Measurements from ENCODE around the gene DPP6.

Gene DPP6

GRCh38 chr7:154695836-154696235, 643.6 kb downstream of the DPP6 start:
- no peak for TF ChIP-seq POU2F2 (IDR thresholded peaks at IDR 0.05; ENCODE audit: low read depth, low read length)
- no peak for TF ChIP-seq POLR2AphosphoS5 (IDR thresholded peaks at IDR 0.05; ENCODE audit: low read depth, low read length)
- TF ChIP-seq POLR2A (IDR thresholded peaks at IDR 0.05; ENCODE audit: low read depth, low read length): no peak
- DNase-seq (ENCODE audit: insufficient read length, low spot score) (no peak), FAIRE-seq (no peak)

DNA sequence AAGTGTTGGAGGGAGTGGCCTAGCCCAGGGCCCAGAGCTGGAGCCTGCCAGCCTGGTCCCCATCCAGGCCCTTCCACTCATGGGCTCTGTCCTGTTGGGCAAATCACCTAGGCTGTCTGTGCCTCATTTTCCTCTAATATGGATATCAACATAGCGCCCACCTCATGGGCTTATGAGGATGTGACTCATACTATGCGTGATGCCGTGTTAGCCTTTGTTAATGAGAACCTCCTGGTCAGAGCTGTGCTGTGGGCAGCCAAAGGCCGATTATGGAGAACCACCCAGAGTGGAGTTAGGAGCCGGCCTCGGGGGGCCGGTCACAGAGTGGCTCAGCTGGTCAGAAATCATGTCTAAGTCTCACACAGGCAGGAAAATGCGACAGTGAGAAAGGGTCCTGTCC, 644.4 kb downstream of the DPP6 start:
- FAIRE-seq (no peak), DNase-seq (ENCODE audit: insufficient read length, low spot score) (no peak)
- no peak for TF ChIP-seq TAF1 (IDR thresholded peaks at IDR 0.05; ENCODE audit: low read depth, low read length)
- TF ChIP-seq SPI1 (IDR thresholded peaks at IDR 0.05; ENCODE audit: low read depth, low read length): no peak
- TF ChIP-seq POLR2AphosphoS5 (IDR thresholded peaks at IDR 0.05; ENCODE audit: low read depth, low read length): no peak
- TF ChIP-seq POLR2A (IDR thresholded peaks at IDR 0.05; ENCODE audit: low read depth, low read length): no peak
- no peak for TF ChIP-seq POU2F2 (IDR thresholded peaks at IDR 0.05; ENCODE audit: low read depth, low read length)
- TF ChIP-seq PAX5 (IDR thresholded peaks at IDR 0.05; ENCODE audit: insufficient read depth, low read length, severe bottlenecking): no peak

GRCh38 chr7:154698726-154699291, 646.6 kb downstream of the DPP6 start:
- DNase-seq (ENCODE audit: insufficient read length, low spot score) (peak; percentile 39), FAIRE-seq (no peak)
- TF ChIP-seq POU2F2 (IDR thresholded peaks at IDR 0.05; ENCODE audit: low read depth, low read length) (no peak), POLR2A (IDR thresholded peaks at IDR 0.05; ENCODE audit: low read depth, low read length) (no peak), POLR2AphosphoS5 (IDR thresholded peaks at IDR 0.05; ENCODE audit: low read depth, low read length) (no peak), SPI1 (IDR thresholded peaks at IDR 0.05; ENCODE audit: low read depth, low read length) (no peak), TAF1 (IDR thresholded peaks at IDR 0.05; ENCODE audit: low read depth, low read length) (no peak), PAX5 (IDR thresholded peaks at IDR 0.05; ENCODE audit: insufficient read depth, low read length, severe bottlenecking) (no peak)

- FAIRE-seq (no peak), DNase-seq (ENCODE audit: insufficient read length, low spot score) (no peak)
- TF ChIP-seq PAX5 (IDR thresholded peaks at IDR 0.05; ENCODE audit: insufficient read depth, low read length, severe bottlenecking): no peak
- TF ChIP-seq SPI1 (IDR thresholded peaks at IDR 0.05; ENCODE audit: low read depth, low read length): no peak
- TF ChIP-seq POLR2AphosphoS5 (IDR thresholded peaks at IDR 0.05; ENCODE audit: low read depth, low read length): no peak
These were observed 647.2 kb downstream of the DPP6 start for GRCh38 chr7:154699417-154699816.

- DNase-seq (ENCODE audit: insufficient read length, low spot score): no peak
- no peak for TF ChIP-seq POLR2A (IDR thresholded peaks at IDR 0.05; ENCODE audit: low read depth, low read length)
- no peak for TF ChIP-seq TAF1 (IDR thresholded peaks at IDR 0.05; ENCODE audit: low read depth, low read length)
- no peak for TF ChIP-seq SPI1 (IDR thresholded peaks at IDR 0.05; ENCODE audit: low read depth, low read length)
- TF ChIP-seq PAX5 (IDR thresholded peaks at IDR 0.05; ENCODE audit: insufficient read depth, low read length, severe bottlenecking): no peak
- TF ChIP-seq POU2F2 (IDR thresholded peaks at IDR 0.05; ENCODE audit: low read depth, low read length): no peak
- no peak for TF ChIP-seq POLR2AphosphoS5 (IDR thresholded peaks at IDR 0.05; ENCODE audit: low read depth, low read length)
- FAIRE-seq: no peak
These were observed 657.8 kb downstream of the DPP6 start for GRCh38 chr7:154709840-154710520.

DNA sequence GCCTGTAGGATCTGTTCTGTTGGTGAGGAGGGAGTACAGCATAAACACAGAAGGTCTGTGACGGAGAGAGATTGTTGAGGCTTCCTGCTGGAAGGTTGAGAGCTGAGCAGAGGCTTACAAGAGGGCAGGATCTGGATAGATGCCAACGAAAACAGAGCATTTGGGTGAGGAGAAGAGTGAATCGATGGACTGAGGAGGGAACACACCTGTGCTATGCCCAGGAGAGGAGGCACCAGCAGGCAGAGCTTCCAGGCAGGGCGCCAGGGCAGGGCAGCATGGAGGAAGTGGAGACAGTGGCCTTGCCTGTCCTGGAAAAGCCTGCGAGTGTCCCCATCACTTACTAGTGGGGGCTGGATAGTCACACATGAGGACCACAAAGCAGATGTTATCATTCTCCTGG, 667.8 kb downstream of the DPP6 start:
- FAIRE-seq: no peak
- no peak for DNase-seq (ENCODE audit: insufficient read length, low spot score)
- TF ChIP-seq POLR2AphosphoS5 (IDR thresholded peaks at IDR 0.05; ENCODE audit: low read depth, low read length) (no peak), SPI1 (IDR thresholded peaks at IDR 0.05; ENCODE audit: low read depth, low read length) (no peak)

GRCh38 chr7:154721086-154721485, 668.9 kb downstream of the DPP6 start:
- TF ChIP-seq POLR2AphosphoS5 (IDR thresholded peaks at IDR 0.05; ENCODE audit: low read depth, low read length) (no peak), SPI1 (IDR thresholded peaks at IDR 0.05; ENCODE audit: low read depth, low read length) (no peak), PAX5 (IDR thresholded peaks at IDR 0.05; ENCODE audit: insufficient read depth, low read length, severe bottlenecking) (no peak)
- DNase-seq (ENCODE audit: insufficient read length, low spot score) (no peak), FAIRE-seq (no peak)

GRCh38 chr7:154726368-154726767, 674.2 kb downstream of the DPP6 start:
- TF ChIP-seq PAX5 (IDR thresholded peaks at IDR 0.05; ENCODE audit: insufficient read depth, low read length, severe bottlenecking) (no peak), TAF1 (IDR thresholded peaks at IDR 0.05; ENCODE audit: low read depth, low read length) (no peak)
- DNase-seq (ENCODE audit: insufficient read length, low spot score) (no peak), FAIRE-seq (no peak)

GRCh38 chr7:154729056-154729455, 676.9 kb downstream of the DPP6 start:
- TF ChIP-seq POLR2A (IDR thresholded peaks at IDR 0.05; ENCODE audit: low read depth, low read length): no peak
- TF ChIP-seq SPI1 (IDR thresholded peaks at IDR 0.05; ENCODE audit: low read depth, low read length): no peak
- TF ChIP-seq TAF1 (IDR thresholded peaks at IDR 0.05; ENCODE audit: low read depth, low read length): no peak
- no peak for TF ChIP-seq POU2F2 (IDR thresholded peaks at IDR 0.05; ENCODE audit: low read depth, low read length)
- TF ChIP-seq PAX5 (IDR thresholded peaks at IDR 0.05; ENCODE audit: insufficient read depth, low read length, severe bottlenecking): no peak
- no peak for TF ChIP-seq POLR2AphosphoS5 (IDR thresholded peaks at IDR 0.05; ENCODE audit: low read depth, low read length)
- no peak for DNase-seq (ENCODE audit: insufficient read length, low spot score)

DNA sequence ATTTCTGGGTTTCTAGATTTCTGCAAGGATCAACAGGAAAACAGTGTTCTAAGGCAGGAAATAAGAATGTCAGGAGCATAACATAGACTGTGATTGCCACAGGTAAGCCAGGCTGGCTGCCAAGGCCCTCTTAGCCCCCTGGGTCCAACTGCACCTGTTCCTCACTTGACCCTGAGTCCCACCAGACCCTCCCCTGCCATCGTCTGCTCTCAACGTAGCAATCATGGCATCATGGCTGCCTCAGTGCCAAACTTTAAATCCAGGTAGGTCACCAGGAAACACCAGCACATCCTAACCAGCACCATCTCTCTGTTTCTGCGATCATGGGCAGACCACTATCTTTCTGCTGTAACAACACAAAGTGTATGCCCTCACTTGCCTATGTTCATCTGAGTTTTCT, 683.6 kb downstream of the DPP6 start:
- TF ChIP-seq PAX5 (IDR thresholded peaks at IDR 0.05; ENCODE audit: insufficient read depth, low read length, severe bottlenecking) (no peak), POLR2AphosphoS5 (IDR thresholded peaks at IDR 0.05; ENCODE audit: low read depth, low read length) (no peak), SPI1 (IDR thresholded peaks at IDR 0.05; ENCODE audit: low read depth, low read length) (no peak), POLR2A (IDR thresholded peaks at IDR 0.05; ENCODE audit: low read depth, low read length) (no peak), TAF1 (IDR thresholded peaks at IDR 0.05; ENCODE audit: low read depth, low read length) (no peak), POU2F2 (IDR thresholded peaks at IDR 0.05; ENCODE audit: low read depth, low read length) (no peak)
- DNase-seq (ENCODE audit: insufficient read length, low spot score): no peak
- FAIRE-seq: no peak

More at GRCh38 chr7:154729056-154729455, 676.9 kb downstream of the DPP6 start:
- FAIRE-seq: no peak
